HG03442 (cell line): ENCODE data around the gene SF3B3.

ENCODE experiments used
- ATAC-seq: cut with Tn5 transposase; IDR thresholded peaks from one replicate; pipeline ENCODE4 v1.9.1; 2021; ENCODE audit warnings: mild to moderate bottlenecking, moderate library complexity; ENCODE audit not compliant: unreplicated experiment

Gene SF3B3

DNA sequence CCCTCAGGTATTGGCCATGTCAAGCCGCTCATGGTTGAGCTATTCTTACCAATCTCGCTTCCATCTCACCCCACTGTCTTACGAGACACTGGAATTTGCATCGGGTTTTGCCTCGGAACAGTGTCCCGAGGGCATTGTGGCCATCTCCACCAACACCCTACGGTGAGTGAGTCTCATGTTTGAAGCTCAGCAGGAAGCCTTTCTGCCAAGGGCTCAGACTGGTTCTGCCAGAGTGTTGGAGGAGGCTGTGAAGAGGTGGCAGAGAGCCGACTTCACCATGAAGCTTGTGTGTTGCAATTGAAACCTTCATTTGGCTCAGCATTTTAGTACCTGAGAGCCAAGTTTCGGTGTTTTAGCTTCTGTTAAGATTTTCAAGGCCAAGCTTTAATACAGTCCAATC lies 38.0 kb downstream of the SF3B3 start:
- no peak for ATAC-seq

GRCh38 chr16:70563636-70564035 lies 40.0 kb downstream of the SF3B3 start:
- no peak for ATAC-seq

DNA sequence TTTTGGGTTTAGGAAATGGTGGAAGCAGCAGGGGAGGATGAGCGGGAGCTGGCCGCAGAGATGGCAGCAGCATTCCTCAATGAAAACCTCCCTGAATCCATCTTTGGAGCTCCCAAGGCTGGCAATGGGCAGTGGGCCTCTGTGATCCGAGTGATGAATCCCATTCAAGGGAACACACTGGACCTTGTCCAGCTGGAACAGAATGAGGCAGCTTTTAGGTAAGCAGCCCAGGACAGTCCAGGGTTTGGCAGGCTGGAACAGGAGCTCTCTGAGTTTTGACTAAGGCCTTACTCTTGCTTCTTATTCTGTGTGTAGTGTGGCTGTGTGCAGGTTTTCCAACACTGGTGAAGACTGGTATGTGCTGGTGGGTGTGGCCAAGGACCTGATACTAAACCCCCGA lies 41.4 kb downstream of the SF3B3 start:
- no peak for ATAC-seq

DNA sequence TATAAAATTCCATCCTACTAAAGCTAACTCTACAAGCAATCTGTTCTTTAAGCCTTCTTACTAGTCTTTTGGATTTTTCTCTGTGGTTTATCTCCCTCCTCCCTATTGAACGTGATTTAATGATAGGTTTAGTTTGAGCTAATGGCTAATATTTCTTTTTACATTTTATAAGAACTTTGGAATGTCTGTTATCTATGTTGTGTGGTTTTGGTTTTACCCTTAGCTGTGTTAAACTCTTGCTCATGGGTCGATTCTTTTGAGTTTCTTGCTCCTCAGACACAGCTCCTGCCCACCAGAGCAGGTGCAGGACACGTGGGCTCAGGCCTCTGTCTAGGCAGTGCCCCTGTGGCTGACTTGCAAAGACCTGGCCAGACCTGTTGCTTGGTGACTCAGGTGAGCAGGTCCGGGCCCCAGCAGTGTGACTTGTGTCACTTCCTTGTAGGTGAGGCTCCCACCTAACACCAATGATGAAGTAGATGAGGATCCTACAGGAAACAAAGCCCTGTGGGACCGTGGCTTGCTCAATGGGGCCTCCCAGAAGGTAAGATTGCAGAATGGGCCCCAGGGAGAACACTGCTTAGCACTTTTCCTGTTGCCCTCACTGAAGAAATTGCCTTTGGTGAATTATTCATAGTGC lies 45.1 kb downstream of the SF3B3 start:
- ATAC-seq: no peak

- no peak for ATAC-seq
Observed at GRCh38 chr16:70569752-70570151, 46.1 kb downstream of the SF3B3 start.

DNA sequence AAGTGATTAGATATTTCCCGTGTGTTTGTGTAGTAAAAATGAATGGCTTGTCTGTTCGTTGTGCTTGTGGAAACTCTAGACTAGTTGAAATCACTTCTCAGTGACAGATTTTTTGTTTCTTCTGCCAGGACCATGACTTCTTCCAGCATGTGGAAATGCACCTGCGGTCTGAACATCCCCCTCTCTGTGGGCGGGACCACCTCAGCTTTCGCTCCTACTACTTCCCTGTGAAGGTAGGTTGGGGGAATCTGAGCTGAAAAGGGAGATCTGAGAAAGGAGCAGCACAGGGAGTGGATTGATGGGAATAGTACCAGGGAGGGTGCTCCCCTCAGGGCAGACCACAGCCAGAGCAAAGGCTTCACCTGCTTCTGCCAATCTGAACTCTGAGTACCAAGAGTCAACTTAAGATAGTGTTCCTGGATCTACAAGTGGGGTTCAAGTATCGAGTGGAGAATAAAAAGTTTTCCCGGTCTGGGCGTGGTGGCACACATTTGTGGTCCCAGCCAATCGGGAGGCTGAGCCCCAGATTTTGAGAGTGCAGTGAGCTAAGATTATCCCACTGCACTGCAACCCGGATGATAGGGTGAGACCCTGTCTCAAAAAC lies 47.5 kb downstream of the SF3B3 start:
- no peak for ATAC-seq

GRCh38 chr16:70571623-70572022 lies 48.0 kb downstream of the SF3B3 start:
- no peak for ATAC-seq

DNA sequence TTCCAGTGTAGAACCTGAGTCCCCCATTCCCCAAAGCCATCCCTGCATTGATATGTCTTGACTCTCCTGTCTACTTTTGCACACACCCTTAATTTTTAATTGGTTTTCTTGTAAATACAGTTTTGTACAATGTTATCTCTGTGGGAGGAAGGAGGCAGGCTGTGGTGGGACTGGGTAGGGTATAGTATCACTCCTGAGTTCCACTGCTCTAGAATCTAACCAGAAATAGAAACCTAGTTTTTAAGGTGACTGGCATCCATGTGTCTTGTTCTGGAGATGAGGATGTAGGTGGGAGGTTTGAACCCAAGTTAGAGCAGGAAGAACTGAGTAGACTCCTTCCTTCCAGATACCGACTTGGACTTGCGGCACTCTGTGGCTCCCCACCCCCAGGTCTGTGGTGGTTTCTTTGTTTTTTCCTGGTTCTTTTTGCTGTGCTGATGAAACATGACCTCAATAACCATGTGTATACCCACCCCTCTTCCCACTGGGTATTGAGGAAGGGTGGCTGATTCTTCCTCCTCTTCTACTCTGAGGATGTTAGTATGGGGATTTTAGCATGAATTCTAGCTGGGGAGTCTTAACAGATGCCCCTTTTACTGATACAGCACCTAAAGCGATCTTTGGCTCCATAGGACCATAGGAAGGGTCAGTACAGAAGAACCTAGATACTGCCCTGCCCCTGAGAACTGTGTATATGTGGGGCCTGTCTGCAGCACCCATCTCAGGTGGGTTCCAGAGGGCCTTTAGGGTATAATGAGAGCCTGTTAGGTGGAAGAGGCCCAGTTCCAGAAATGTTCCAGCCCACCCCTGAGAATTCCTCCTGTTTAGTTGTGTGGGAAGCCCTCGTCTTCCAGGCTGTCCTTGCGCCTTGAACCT lies 48.7 kb downstream of the SF3B3 start:
- ATAC-seq: no peak

GRCh38 chr16:70572926-70573270 lies 49.3 kb downstream of the SF3B3 start:
- ATAC-seq: no peak

DNA sequence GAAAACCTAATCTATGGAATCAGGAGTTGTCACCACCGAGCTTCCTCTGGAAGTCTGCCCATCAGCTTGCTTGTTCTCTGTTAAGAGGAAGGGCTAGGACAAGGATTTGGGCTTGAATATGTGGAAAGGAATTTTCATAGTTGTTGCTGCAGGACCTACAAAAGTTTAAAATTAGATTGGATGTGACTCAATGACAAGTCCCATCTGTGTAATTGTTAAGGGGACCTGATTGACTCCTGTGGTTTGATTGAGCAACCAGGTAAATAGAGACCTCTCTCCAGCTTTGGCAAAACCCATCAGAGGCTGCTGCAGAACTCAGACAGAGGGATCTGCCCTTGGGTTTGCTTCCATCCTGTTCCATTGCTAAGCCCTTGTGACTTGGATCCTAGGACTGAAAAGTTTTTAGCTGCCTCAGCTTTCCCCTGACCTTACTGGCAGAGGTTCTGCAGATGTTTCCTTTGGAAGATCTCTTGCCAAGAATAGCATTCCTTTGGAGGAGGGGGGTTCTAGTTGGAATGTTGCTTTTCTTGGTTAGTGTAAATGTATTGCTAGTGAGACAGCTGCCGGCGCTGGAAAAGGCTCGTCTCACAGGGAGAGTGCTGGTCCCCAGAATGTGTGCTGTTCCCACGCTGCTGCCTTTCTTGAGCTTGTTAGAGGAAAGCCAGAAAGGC lies 50.0 kb downstream of the SF3B3 start:
- ATAC-seq: no peak

- ATAC-seq: no peak
Observed at GRCh38 chr16:70574595-70575271, 51.1 kb downstream of the SF3B3 start.

DNA sequence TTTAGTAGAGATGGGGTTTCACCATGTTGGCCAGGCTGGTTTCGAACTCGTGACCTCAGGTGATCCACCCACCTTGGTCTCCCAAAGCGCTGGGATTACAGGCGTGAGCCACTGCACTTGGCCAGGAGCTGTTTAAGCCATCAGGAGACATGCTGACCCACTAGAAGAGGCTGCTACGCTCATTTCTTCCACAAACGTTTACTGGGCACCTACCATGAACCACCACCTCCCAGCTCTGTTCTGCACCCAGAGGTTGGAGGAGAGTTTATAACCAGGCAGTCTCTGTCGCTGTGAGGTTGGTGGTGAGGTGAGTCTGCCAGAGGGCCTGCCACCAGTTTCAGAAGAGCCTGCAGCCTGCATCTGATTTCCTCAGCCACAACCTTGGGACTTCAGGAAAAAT lies 51.8 kb downstream of the SF3B3 start:
- ATAC-seq: no peak

DNA sequence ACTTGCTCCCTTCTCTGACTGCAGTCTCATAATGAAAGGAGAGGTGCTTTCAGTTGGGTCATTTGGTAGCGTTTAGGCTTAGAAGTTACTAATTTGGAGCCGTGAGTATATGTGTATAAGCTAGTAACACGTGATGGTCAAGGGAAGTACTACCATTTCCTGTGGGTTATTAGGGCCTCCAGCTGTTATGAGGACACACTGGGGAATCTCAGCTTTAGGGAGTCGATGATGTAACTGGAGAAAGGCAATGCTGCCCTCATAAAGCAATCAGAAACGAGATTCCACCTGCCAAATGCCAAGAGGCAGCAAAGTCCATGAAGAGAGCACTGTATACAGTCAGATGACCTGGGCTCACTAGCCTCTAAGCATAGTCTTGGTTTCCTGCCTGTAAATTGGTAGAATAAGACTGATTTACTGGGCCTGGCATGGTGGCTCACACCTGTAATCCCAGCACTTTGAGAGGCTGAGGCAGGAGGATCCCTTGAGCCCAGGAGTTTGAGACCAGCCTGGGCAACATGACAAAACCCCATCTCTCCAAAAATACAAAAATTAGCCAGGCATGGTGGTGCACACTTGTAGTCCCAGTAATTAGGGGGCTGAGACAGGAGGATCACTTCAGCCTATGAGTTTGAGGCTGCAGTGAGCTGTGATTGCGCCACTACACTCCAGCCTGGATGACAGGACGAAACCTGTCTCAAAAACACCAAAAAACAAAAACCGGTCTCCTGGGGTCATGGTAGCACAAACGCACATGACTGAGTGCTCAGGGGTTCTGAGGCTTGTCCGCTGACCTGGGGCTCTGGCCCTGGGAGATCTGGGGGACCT lies 53.0 kb downstream of the SF3B3 start:
- peak; percentile 78 for ATAC-seq

DNA sequence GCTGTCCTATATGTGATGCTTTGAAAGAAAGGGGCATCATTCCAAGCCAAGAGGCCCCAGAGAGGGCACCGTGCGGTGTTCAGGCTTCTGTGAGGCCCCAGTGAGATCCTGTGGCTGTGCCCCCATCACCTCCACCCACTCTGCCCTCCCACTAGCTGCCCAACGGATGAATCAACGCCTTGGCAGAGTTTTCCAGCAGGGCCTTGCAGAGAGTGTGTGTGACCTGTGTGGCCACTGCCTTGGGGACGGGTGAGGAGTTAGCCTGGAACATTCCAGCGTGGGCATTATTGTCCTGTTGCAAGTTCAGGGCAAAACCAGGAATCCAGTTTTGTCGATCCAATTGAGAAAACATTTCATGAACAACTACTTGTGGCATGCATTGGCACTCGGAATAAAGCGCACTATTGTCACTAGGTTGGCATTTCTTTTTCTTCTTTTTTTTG lies 53.7 kb downstream of the SF3B3 start:
- no peak for ATAC-seq

GRCh38 chr16:70578035-70578434 lies 54.4 kb downstream of the SF3B3 start:
- ATAC-seq: no peak

GRCh38 chr16:70579248-70579647 lies 55.6 kb downstream of the SF3B3 start:
- ATAC-seq: no peak

- ATAC-seq: no peak
Observed at GRCh38 chr16:70579648-70580630, 56.3 kb downstream of the SF3B3 start.

DNA sequence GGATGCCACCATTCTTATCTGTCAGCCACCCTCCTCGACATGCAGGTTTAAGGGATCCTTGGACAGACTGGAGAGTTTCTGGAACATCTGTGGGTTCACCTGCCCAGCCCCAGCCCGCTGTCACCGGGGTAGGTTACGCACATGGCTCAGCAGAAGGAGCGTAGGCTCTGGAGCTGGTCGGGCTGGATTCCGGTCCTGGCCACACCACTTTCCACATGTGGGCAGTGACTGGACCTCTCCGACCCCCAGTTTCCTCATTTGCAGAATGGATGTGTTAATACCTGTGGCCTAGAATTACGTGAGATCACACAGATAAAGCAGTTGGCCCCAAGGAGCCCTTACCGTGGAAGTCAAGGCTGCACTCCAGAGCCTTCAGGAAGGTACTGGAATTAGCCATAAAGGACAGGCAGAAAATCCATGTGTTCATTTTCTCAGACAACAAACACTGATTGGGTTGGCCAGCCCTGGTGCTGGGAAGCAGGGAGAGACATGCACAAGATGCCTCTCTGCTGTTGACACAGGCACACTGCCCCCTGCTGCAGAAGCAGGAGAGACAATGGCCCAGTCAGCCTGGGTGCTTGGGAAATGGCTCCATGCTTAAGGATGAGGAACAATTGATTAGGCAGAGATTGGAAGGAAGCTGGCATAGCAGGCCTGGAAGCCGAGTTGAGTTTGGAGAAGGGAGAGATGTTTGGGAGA lies 58.8 kb downstream of the SF3B3 start:
- ATAC-seq: no peak
